Bronchial epithelial cell (primary cell): ENCODE measurements around the gene WDR5B. TPM values are rescaled to one million over a fixed set of nuclear protein-coding genes. Genes with fewer than 3 reads are reported as not detected.

Experiments
- DNase-seq: peaks from one replicate; pipeline ENCODE4 v3.0.0-alpha.2; 2010; ENCODE audit warnings: low read depth
- FAIRE-seq: peaks from 2 replicates; lab custom pipeline; 2011; peaks lifted over from hg19 to GRCh38; lab: Jason Lieb, UNC
- H3K27me3 ChIP-seq: 2 replicates; pipeline ENCODE4 v1.5.1; 2011; ENCODE audit warnings: low read length; ENCODE audit not compliant: control insufficient read depth, insufficient read depth
- H3K36me3 ChIP-seq: 2 replicates; pipeline ENCODE4 v1.5.1; 2011; ENCODE audit warnings: low read length; ENCODE audit not compliant: control insufficient read depth, insufficient read depth
- H3K4me3 ChIP-seq: 2 replicates; pipeline ENCODE4 v1.5.1; 2011; ENCODE audit warnings: mild to moderate bottlenecking, low read depth, low read length, control low read depth
- total RNA-seq: library from RNA; depleted of rRNA; stranded (reverse); fragments of >200 nt; gene quantifications from 2 replicates; pipeline ENCODE4 v1.2.1, GENCODE V29; 2014
- TF ChIP-seq, protein P1 (sequence below): IDR thresholded peaks from 2 replicates; pipeline ENCODE4 v1.5.1; 2011; ENCODE audit warnings: mild to moderate bottlenecking, moderate library complexity, low read length, control low read depth, inconsistent platforms; ENCODE audit not compliant: insufficient read depth, severe bottlenecking

Gene WDR5B
- total RNA-seq, 1 donor from 2014 or later, result 3.9 TPM

DNA sequence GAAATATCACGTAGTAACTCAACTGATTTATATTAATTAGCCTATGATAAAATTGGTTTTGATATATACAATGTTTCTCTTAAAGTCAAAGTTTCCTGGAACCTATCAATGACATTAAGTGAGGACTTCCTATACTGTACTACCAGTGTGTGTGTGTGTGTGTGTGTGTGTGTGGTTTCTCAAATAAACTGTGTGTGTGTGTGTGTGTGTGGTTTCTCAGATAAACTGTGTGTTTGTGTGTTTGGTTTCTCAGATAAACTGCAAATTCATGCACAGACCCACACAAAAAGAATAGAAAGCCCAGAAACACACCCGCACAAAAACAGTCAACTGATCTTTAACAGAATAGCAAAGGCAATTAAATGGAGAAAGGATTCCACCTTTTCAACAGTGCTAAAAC, 14.5 kb upstream of the WDR5B start:
- peaks cover 8% of the 10 kb centered on the region for H3K36me3 ChIP-seq
- no peaks in the 10 kb centered on the region for H3K27me3 ChIP-seq
- no peak overlapping the region for H3K4me3 ChIP-seq
- TF ChIP-seq, protein P1, sequence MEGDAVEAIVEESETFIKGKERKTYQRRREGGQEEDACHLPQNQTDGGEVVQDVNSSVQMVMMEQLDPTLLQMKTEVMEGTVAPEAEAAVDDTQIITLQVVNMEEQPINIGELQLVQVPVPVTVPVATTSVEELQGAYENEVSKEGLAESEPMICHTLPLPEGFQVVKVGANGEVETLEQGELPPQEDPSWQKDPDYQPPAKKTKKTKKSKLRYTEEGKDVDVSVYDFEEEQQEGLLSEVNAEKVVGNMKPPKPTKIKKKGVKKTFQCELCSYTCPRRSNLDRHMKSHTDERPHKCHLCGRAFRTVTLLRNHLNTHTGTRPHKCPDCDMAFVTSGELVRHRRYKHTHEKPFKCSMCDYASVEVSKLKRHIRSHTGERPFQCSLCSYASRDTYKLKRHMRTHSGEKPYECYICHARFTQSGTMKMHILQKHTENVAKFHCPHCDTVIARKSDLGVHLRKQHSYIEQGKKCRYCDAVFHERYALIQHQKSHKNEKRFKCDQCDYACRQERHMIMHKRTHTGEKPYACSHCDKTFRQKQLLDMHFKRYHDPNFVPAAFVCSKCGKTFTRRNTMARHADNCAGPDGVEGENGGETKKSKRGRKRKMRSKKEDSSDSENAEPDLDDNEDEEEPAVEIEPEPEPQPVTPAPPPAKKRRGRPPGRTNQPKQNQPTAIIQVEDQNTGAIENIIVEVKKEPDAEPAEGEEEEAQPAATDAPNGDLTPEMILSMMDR, result no peak
- no peak for DNase-seq
- FAIRE-seq, result no peak

DNA sequence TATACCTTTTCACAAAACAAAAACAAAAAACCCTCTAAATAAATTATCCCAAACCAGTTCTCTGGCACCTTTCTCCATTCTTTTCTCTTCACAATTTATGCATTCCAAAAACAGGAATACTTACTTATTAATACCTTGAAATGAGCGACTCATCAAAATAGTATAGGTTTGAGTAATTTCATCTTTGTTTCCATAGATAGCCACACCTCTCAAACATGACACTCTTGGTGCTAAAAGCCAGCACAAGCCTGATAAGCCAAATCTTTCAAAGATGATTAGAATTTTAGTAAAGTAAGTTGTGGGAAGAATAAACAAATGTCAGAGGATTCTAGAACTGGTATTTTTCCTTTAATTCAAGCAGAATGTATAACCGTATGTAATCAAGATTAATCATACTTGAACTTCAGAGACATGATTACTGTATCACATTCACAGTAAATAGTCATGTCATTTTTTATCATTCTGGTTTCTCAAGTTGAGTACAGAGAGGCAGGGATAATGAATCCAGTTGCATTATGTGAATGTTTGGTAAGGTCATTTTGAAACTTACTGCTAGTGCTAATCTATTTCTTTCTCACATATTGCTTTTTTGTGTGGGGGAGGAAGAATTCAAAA, 12.1 kb upstream of the WDR5B start:
- TF ChIP-seq, protein P1, result no peak
- FAIRE-seq, result no peak
- Histone ChIP-seq H3K36me3 (peaks cover 11% of the 10 kb centered on the region), H3K4me3 (no peak overlapping the region), H3K27me3 (no peaks in the 10 kb centered on the region)
- DNase-seq, result peak; percentile 81

DNA sequence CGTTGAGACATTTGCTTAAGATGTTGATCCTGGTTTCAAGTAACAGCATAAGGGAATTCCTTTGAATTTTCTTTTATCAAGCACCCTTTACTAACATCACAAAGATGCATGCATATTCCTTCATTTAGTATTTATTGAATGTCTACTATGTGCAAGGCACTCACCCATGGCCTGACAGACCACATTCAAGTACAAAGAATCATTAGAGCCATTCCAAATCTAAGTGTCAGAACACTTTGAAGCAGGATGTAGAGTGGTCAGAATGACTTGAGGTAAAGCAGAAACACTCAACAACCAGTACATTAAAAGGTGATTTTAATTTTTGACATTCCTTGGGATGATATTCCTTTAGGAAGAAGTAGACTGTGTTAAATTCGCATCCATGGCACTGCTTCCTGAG, 6.0 kb upstream of the WDR5B start:
- Histone ChIP-seq H3K4me3 (no peak overlapping the region), H3K36me3 (peaks cover 10% of the 10 kb centered on the region), H3K27me3 (no peaks in the 10 kb centered on the region)
- TF ChIP-seq, protein P1, result no peak
- FAIRE-seq (no peak), DNase-seq (no peak)

DNA sequence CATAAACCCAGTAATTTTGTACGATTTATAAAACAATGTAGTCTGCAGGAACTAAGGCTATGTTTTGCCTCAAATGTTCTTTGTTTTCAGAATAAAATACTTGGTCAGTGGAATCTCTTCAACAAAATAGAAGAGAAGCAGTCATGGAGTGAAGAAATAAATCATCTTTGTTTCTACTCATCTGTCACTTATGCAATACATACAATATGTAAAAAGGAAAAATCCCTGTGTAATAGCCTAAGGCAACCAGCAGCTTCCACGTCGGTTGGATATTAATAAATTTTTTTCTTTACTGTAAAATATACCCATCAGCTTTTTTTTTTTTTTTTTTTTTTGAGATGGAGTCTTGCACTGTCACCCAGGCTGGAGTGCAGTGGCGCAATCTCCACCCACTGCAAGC, 5.2 kb upstream of the WDR5B start:
- Histone ChIP-seq H3K27me3 (no peaks in the 10 kb centered on the region), H3K36me3 (peaks cover 6% of the 10 kb centered on the region), H3K4me3 (no peak overlapping the region)
- no peak for FAIRE-seq
- DNase-seq, result no peak
- TF ChIP-seq, protein P1, result no peak

DNA sequence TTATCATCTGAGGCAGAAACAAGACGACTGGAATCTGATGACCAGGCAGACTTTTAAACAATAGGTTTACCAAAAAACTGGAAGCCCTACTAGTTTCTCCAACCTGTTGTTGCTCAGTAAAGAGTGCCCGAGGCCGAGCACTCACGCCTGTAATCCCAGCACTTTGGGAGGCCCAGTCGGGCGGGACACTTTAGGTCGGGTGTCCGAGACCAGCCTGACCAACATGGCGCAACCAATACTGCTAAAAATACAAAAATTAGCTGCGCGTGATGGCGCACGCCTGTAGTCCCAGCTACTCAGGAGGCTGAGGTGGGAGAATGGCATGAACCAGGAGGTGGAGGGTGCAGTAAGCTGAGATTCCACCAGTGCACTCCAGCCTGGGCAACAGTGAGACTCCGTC, 1.1 kb upstream of the WDR5B start:
- peak overlapping the region; percentile 61 for H3K4me3 ChIP-seq
- DNase-seq (no peak), FAIRE-seq (no peak)
- H3K36me3 ChIP-seq, result peaks cover 1% of the 10 kb centered on the region
- TF ChIP-seq, protein P1, result no peak
- no peaks in the 10 kb centered on the region for H3K27me3 ChIP-seq
